Retinal pigment epithelial cell (primary cell): ENCODE results near the gene AGMAT.

Source experiments
- DNase-seq: peaks from one replicate; pipeline ENCODE4 v3.0.0-alpha.2; 2010; ENCODE audit warnings: low read depth
- H3K4me3 ChIP-seq: 2 replicates; pipeline ENCODE4 v1.5.1; 2011; ENCODE audit warnings: mild to moderate bottlenecking, low read length, control low read depth, moderate library complexity
- TF ChIP-seq, protein P1 (sequence below): conservative IDR thresholded peaks from 2 replicates; pipeline ENCODE4 v1.5.1; 2011; ENCODE audit warnings: low read depth, low read length, control low read depth, inconsistent platforms

AGMAT gene

DNA sequence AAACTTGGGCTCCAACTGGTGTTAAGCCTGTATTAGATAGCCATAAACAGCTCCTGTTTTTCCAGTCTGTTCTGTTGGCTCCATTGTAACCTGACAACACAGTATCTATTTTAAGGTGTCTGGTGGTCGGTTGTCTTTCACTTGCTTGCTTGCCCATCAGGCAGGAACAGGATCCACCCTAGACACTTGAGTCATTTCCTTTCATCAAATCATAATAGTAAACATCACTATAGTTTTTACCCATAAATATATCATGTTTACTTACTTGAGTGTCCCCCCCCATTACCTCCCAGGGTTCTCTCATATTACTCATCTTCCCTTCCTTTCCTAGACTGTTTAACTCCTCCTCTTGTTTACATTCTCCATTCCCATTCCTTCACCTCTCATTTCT is 35.3 kb upstream of the AGMAT start:
- H3K4me3 ChIP-seq, result no peak overlapping the region
- no peak for DNase-seq
- TF ChIP-seq, protein P1, sequence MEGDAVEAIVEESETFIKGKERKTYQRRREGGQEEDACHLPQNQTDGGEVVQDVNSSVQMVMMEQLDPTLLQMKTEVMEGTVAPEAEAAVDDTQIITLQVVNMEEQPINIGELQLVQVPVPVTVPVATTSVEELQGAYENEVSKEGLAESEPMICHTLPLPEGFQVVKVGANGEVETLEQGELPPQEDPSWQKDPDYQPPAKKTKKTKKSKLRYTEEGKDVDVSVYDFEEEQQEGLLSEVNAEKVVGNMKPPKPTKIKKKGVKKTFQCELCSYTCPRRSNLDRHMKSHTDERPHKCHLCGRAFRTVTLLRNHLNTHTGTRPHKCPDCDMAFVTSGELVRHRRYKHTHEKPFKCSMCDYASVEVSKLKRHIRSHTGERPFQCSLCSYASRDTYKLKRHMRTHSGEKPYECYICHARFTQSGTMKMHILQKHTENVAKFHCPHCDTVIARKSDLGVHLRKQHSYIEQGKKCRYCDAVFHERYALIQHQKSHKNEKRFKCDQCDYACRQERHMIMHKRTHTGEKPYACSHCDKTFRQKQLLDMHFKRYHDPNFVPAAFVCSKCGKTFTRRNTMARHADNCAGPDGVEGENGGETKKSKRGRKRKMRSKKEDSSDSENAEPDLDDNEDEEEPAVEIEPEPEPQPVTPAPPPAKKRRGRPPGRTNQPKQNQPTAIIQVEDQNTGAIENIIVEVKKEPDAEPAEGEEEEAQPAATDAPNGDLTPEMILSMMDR, result no peak

DNA sequence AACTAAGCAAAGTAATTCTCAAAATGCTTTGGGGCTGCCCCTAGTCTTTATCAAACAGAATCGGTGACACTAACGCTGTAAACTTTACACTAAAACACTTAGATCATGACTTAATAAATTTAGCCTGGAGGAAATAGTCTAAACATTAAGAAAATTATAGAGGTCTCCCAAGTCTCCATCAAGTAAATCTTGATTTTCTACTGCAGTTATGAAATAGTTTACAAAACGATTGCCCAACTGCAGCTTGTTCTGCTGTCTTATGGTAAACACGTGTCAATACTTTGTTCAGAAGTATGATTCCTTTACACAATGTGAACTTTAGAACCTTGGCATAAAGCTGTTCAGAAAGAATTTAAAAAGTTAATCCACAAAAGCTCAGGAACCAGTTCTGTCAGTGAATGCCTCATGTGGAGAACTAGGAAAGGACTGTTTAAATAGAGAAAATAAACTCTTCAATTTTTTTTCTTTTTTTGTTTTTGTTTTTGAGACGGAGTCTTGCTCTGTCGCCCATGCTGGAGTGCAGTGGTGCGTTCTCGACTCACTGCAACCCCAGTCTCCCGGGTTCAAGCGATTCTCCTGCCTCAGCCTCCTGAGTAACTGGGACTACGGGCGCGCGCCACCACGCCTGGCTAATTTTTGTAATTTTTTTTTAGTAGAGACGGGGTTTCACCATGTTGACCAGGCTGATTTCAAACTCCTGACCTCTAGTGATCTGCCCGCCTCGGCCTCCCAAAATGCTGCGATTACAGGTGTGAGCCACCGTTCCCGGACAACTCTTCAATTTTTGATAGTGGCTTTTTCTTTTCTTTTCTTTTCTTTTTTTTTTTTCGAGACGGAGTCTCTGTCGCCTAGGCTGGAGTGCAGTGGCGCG is 34.0 kb upstream of the AGMAT start:
- TF ChIP-seq, protein P1, result no peak
- DNase-seq, result peak; percentile 70
- H3K4me3 ChIP-seq, result peak overlapping the region; percentile 91

DNA sequence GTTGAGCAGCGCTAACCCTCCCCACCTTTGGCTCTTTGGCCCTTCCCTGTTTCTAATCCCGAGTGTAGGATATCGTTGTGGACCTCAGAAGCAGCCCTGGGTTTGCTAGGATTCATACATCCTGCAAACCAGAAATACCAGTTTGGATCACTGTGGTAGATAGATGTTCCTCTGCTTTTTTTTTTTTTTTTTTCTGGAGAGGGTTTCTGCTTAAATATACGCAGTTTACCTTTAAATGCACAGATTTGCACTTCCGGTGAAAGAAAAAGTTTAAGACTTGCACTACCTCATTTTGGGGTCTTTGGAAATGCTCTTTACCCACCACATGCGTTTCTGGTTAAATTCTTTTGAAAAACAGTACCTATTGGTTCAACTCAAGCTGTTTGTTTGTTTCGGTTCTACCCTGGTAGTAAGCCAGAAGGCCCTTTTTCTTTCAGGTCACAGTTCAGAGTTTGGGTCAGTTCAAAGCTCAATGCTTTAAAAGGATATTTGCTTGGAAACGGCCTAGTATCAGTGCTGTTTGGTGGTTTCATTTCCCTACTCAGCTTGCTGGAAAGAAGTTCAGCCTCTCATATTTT is 33.3 kb upstream of the AGMAT start:
- no peak for DNase-seq
- TF ChIP-seq, protein P1, result no peak
- H3K4me3 ChIP-seq, result peak overlapping the region; percentile 91

DNA sequence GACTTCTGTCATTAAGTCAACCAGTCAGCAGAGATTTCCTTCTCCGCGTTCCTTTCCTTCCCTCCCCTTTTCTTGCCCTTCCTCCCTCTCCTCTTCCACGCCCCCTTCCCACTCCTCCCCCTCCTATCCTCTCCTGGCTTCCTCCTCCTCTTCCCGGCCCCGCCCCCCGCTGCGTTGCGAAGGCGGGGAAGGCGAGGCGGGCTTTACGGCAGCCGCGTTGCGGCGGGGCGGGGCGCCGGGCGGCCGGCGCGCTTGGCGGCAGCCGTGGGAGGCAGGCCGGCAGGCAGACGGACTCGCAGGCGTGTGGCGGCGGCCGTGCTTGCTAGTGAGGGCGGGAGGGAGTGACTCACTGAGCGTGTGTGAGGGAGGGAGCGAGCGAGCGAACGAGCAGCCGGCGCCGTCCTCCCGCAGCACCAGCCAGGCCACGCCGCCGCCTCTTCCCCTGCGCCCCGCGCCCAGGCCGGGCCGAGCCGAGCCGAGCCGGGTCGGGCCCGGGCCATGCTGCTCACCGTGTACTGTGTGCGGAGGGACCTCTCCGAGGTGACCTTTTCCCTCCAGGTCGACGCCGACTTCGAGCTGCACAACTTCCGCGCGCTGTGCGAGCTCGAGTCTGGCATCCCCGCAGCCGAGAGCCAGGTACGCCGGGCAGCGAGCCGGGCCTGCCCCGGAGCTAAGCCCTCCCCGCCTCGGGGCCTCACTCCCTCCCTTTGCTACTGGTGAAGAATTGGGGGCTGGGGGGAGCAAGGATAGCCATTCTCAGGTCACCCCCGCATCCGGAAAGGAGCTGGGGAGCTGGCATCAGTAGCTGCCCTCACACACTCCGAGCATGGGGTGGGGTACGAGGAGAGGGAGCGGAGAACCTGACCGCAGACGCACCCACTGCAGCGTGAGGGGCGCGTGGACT is 32.6 kb upstream of the AGMAT start, which contains the start of gene DDI2:
Gene DDI2, plus strand, starts transcription at position 286 of the 904 bp plus-strand sequence. Its CDS starts 213 bp downstream, at position 499.
- peak within 1 kb of the TSS; percentile 91 for H3K4me3 ChIP-seq
- TF ChIP-seq, protein P1, result no peak
- DNase-seq, result peak; percentile 90

DNA sequence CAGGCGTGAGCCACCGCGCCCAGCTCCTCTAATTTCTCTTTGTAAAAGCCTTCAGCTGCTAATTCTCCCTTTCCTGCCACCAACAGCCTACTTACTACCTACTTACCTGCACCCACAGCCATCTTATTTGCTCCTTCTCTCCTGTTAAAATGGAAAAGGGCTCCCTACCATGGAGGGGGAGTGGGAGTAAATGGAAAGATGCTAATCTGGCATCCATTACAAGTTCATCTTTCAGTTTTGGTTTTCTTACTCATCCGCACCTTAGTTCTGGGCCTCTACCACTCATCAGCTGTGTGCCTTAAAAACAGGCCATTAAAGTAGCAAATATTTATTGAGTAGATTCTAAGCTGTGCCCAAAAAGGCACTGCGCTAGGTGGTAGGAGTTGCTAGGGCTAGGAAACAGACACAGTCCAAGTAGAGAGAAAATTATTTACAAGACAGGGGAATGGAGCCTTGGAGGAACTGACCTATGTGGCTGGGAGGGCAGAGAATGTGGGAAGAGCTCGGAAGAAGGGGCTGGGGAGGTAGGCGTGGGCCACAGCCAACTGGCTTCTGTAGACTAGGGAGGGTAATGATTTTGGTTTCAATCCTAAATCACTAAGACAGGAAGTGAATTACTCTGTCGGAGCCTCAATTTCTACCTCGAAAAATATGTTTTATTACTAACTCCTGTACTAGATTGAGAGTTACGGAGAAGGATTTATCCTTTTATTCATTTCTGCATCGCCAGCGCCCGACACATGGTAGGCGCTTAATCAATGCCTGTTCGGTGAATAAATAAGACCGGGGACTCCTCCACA is 31.7 kb upstream of the AGMAT start:
- peak overlapping the region; percentile 61 for H3K4me3 ChIP-seq
- TF ChIP-seq, protein P1, result no peak
- DNase-seq, result no peak

DNA sequence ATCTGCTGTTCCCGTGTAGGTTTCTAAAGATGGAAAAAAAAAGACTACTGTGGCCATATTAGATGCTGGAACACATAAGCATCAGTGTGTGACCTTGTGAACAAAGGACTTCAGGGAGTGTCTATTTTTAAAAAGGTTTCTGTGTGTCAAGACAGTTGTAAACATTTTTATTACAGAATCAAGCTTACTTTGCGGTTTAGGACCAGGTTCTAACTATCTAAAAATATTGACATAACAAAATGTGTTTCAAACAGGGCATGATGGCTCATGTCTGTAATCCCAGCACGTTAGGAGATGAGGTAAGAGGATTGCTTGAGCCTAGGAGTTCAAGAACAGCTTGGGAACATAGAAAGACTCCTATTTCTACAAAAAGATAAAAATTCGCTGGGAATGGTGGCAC is 25.3 kb upstream of the AGMAT start:
- H3K4me3 ChIP-seq, result no peak overlapping the region
- TF ChIP-seq, protein P1, result no peak
- no peak for DNase-seq
